ENCODE results near the gene PLXNC1. TPM values are rescaled to one million over a fixed set of nuclear protein-coding genes. Genes with fewer than 3 reads are reported as not detected.
"Not testable (repeated sequence)": the region's sequence is repeated elsewhere in the genome, so short reads cannot be mapped to it uniquely, and the experiment has no call there.

The PLXNC1 gene
- total RNA-seq, 1 donor from 2014 or later = 4.9 TPM

- H3K27me3 Mint-ChIP-seq (ENCODE audit: unreplicated experiment) = no peaks in the 10 kb centered on the region
- no peaks in the 10 kb centered on the region for H3K4me1 Mint-ChIP-seq (ENCODE audit: low read depth, unreplicated experiment)
- no peak overlapping the region for H3K4me3 Mint-ChIP-seq (ENCODE audit: unreplicated experiment)
- no peak overlapping the region for H3K27ac Mint-ChIP-seq (ENCODE audit: unreplicated experiment)
- no peak for TF ChIP-seq CTCF (IDR thresholded peaks at IDR 0.05; ENCODE audit: partially characterized antibody, unreplicated experiment)
- H3K36me3 Mint-ChIP-seq (ENCODE audit: unreplicated experiment) = no peaks in the 10 kb centered on the region
- DNase-seq = no peak
- H3K9me3 Mint-ChIP-seq (ENCODE audit: unreplicated experiment) = no peaks in the 10 kb centered on the region
Observed at GRCh38 chr12:94309373-94309772, 161.0 kb downstream of the PLXNC1 start.

GRCh38 chr12:94312378-94312777, 164.0 kb downstream of the PLXNC1 start:
- no peaks in the 10 kb centered on the region for H3K27me3 Mint-ChIP-seq (ENCODE audit: unreplicated experiment)
- no peak for TF ChIP-seq CTCF (IDR thresholded peaks at IDR 0.05; ENCODE audit: partially characterized antibody, unreplicated experiment)
- H3K4me1 Mint-ChIP-seq (ENCODE audit: low read depth, unreplicated experiment) = no peaks in the 10 kb centered on the region
- no peak overlapping the region for H3K27ac Mint-ChIP-seq (ENCODE audit: unreplicated experiment)
- H3K36me3 Mint-ChIP-seq (ENCODE audit: unreplicated experiment) = peaks cover 3% of the 10 kb centered on the region
- no peak for DNase-seq
- H3K4me3 Mint-ChIP-seq (ENCODE audit: unreplicated experiment) = no peak overlapping the region
- H3K9me3 Mint-ChIP-seq (ENCODE audit: unreplicated experiment) = no peaks in the 10 kb centered on the region

GRCh38 chr12:94316600-94316999, 168.2 kb downstream of the PLXNC1 start:
- not testable (repeated sequence) for H3K27ac Mint-ChIP-seq (ENCODE audit: unreplicated experiment); H3K9me3 Mint-ChIP-seq (ENCODE audit: unreplicated experiment); H3K27me3 Mint-ChIP-seq (ENCODE audit: unreplicated experiment); H3K4me3 Mint-ChIP-seq (ENCODE audit: unreplicated experiment); H3K4me1 Mint-ChIP-seq (ENCODE audit: low read depth, unreplicated experiment); DNase-seq
- H3K36me3 Mint-ChIP-seq (ENCODE audit: unreplicated experiment) = peaks cover 40% of the 10 kb centered on the region

- Mint-ChIP-seq H3K4me1 (ENCODE audit: low read depth, unreplicated experiment) (no peaks in the 10 kb centered on the region), H3K27ac (ENCODE audit: unreplicated experiment) (no peak overlapping the region), H3K4me3 (ENCODE audit: unreplicated experiment) (no peak overlapping the region), H3K36me3 (ENCODE audit: unreplicated experiment) (peaks cover 42% of the 10 kb centered on the region), H3K9me3 (ENCODE audit: unreplicated experiment) (peaks cover 2% of the 10 kb centered on the region), H3K27me3 (ENCODE audit: unreplicated experiment) (peaks cover 2% of the 10 kb centered on the region)
- TF ChIP-seq CTCF (IDR thresholded peaks at IDR 0.05; ENCODE audit: partially characterized antibody, unreplicated experiment) = no peak
- DNase-seq = no peak
Observed at GRCh38 chr12:94318181-94318580, 169.8 kb downstream of the PLXNC1 start.

GRCh38 chr12:94320109-94320508, 171.7 kb downstream of the PLXNC1 start:
- Mint-ChIP-seq H3K9me3 (ENCODE audit: unreplicated experiment) (peaks cover 2% of the 10 kb centered on the region), H3K36me3 (ENCODE audit: unreplicated experiment) (peaks cover 48% of the 10 kb centered on the region), H3K4me3 (ENCODE audit: unreplicated experiment) (no peak overlapping the region), H3K4me1 (ENCODE audit: low read depth, unreplicated experiment) (no peaks in the 10 kb centered on the region), H3K27me3 (ENCODE audit: unreplicated experiment) (peaks cover 2% of the 10 kb centered on the region), H3K27ac (ENCODE audit: unreplicated experiment) (no peak overlapping the region)
- no peak for TF ChIP-seq CTCF (IDR thresholded peaks at IDR 0.05; ENCODE audit: partially characterized antibody, unreplicated experiment)
- no peak for DNase-seq

GRCh38 chr12:94322346-94322745, 174.0 kb downstream of the PLXNC1 start:
- Mint-ChIP-seq H3K4me3 (ENCODE audit: unreplicated experiment) (no peak overlapping the region), H3K9me3 (ENCODE audit: unreplicated experiment) (peaks cover 2% of the 10 kb centered on the region), H3K27ac (ENCODE audit: unreplicated experiment) (no peak overlapping the region), H3K4me1 (ENCODE audit: low read depth, unreplicated experiment) (no peaks in the 10 kb centered on the region), H3K27me3 (ENCODE audit: unreplicated experiment) (peaks cover 2% of the 10 kb centered on the region), H3K36me3 (ENCODE audit: unreplicated experiment) (peaks cover 45% of the 10 kb centered on the region)
- no peak for TF ChIP-seq CTCF (IDR thresholded peaks at IDR 0.05; ENCODE audit: partially characterized antibody, unreplicated experiment)
- no peak for DNase-seq
